ENCODE data around the gene ITPR2.
A peak's percentile ranks its signal among the peaks of the same experiment; 100 is the strongest.

ITPR2 gene

DNA sequence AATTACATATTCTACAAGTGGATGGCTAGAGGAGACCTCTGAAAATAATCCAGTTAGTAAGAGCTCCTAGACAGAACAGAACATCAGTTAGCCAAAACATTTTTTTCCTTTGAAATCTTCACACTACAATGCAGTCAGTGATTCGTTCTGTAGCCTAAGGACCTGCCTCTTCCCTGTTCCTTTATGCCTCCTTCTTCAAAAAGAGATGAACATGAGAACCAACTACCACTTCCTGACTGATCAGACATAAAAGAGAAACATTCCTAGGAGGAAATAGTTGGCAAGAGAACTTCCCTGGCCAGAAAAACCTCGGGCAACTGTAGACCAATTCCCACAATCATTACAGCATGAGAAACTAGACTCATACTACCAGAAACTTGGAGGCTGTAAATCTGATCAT, 29.4 kb downstream of the ITPR2 start:
- Histone ChIP-seq H3K79me2 (ENCODE audit: insufficient read depth, low read length) (peaks cover 39% of the 10 kb centered on the region), H3F3A (ENCODE audit: insufficient read depth, low read length) (no peaks in the 10 kb centered on the region; the same call in 1 of the 2 replicates), H3K4me2 (ENCODE audit: low read length) (no peak overlapping the region), H3K27me3 (ENCODE audit: insufficient read depth, low read length) (no peaks in the 10 kb centered on the region), H3K27ac (ENCODE audit: low read depth, low read length, poor library complexity, severe bottlenecking) (peak overlapping the region; percentile 43), H3K36me3 (ENCODE audit: insufficient read depth, low read length) (peaks cover 14% of the 10 kb centered on the region), H3K9me2 (ENCODE audit: low read depth, low read length) (no peaks in the 10 kb centered on the region), H3K9ac (ENCODE audit: low read length) (no peak overlapping the region), H3K4me3 (ENCODE audit: low read depth, low read length, poor library complexity, severe bottlenecking) (no peak overlapping the region), H2AFZ (ENCODE audit: low read length) (no peak overlapping the region), H3K9me3 (ENCODE audit: low read length) (no peaks in the 10 kb centered on the region), H3K4me1 (ENCODE audit: insufficient read depth, low read length, severe bottlenecking) (peaks cover 43% of the 10 kb centered on the region), H4K20me1 (ENCODE audit: insufficient read depth, low read length) (no peaks in the 10 kb centered on the region)
- TF ChIP-seq, protein P1, sequence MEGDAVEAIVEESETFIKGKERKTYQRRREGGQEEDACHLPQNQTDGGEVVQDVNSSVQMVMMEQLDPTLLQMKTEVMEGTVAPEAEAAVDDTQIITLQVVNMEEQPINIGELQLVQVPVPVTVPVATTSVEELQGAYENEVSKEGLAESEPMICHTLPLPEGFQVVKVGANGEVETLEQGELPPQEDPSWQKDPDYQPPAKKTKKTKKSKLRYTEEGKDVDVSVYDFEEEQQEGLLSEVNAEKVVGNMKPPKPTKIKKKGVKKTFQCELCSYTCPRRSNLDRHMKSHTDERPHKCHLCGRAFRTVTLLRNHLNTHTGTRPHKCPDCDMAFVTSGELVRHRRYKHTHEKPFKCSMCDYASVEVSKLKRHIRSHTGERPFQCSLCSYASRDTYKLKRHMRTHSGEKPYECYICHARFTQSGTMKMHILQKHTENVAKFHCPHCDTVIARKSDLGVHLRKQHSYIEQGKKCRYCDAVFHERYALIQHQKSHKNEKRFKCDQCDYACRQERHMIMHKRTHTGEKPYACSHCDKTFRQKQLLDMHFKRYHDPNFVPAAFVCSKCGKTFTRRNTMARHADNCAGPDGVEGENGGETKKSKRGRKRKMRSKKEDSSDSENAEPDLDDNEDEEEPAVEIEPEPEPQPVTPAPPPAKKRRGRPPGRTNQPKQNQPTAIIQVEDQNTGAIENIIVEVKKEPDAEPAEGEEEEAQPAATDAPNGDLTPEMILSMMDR (IDR thresholded peaks at IDR 0.05; ENCODE audit: low read length), result no peak
- no peak for TF ChIP-seq EZH2 (IDR thresholded peaks at IDR 0.05; ENCODE audit: borderline replicate concordance, low read length)

DNA sequence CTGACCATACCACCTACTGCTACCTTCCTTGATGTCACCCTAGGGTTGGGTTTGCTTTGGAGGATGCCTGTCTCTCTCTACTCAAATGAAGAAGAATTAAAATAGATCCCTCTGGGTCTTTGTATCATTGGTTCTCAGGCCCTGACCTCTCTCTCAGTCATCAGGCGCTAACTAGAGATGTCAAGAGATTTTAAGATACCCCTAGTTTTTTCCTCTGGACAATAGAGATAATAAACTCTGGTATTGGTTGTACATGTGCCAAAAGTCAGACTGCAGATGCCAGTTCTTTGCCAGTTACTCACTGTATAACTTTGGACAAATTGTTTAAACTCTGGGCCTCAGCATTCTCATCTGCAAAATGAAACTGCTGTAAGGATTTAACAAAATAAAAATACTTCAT, 31.5 kb downstream of the ITPR2 start:
- Histone ChIP-seq H3K79me2 (ENCODE audit: insufficient read depth, low read length) (peaks cover 38% of the 10 kb centered on the region), H3F3A (ENCODE audit: insufficient read depth, low read length) (no peaks in the 10 kb centered on the region; the same call in 1 of the 2 replicates), H3K9ac (ENCODE audit: low read length) (no peak overlapping the region), H3K4me3 (ENCODE audit: low read depth, low read length, poor library complexity, severe bottlenecking) (no peak overlapping the region), H3K4me2 (ENCODE audit: low read length) (no peak overlapping the region), H3K9me2 (ENCODE audit: low read depth, low read length) (no peaks in the 10 kb centered on the region), H3K27me3 (ENCODE audit: insufficient read depth, low read length) (no peaks in the 10 kb centered on the region), H4K20me1 (ENCODE audit: insufficient read depth, low read length) (no peaks in the 10 kb centered on the region), H3K9me3 (ENCODE audit: low read length) (no peaks in the 10 kb centered on the region), H3K36me3 (ENCODE audit: insufficient read depth, low read length) (peaks cover 7% of the 10 kb centered on the region; the same call in 1 of the 2 replicates), H3K4me1 (ENCODE audit: insufficient read depth, low read length, severe bottlenecking) (peaks cover 57% of the 10 kb centered on the region), H3K27ac (ENCODE audit: low read depth, low read length, poor library complexity, severe bottlenecking) (peak overlapping the region; percentile 89), H2AFZ (ENCODE audit: low read length) (no peak overlapping the region)
- TF ChIP-seq, protein P1 (IDR thresholded peaks at IDR 0.05; ENCODE audit: low read length), result no peak
- no peak for TF ChIP-seq EZH2 (IDR thresholded peaks at IDR 0.05; ENCODE audit: borderline replicate concordance, low read length)

DNA sequence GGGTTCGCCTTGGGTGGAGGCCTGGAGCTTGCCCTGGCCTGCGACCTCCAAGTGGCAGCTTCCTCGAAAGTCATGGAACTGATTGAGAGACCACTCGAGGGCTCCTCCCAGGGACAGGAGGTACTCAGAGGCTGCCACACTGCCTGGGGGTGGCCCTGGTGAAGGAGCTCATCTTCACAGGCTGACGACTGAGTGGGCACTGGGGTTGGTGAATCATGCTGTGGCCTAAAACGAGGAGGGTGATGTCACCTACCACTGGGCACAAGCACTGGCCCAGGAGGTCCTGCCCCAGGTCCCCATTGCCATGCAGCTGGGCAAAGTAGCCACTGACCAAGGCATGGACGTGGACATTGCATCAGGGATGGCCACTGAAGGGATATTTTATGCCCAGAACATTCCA, 32.1 kb downstream of the ITPR2 start:
- Histone ChIP-seq H3K79me2 (ENCODE audit: insufficient read depth, low read length) (peaks cover 43% of the 10 kb centered on the region), H3K27me3 (ENCODE audit: insufficient read depth, low read length) (no peaks in the 10 kb centered on the region), H3K9me2 (ENCODE audit: low read depth, low read length) (no peaks in the 10 kb centered on the region), H3K4me1 (ENCODE audit: insufficient read depth, low read length, severe bottlenecking) (peaks cover 57% of the 10 kb centered on the region), H3K9ac (ENCODE audit: low read length) (no peak overlapping the region), H3K9me3 (ENCODE audit: low read length) (no peaks in the 10 kb centered on the region), H3K4me3 (ENCODE audit: low read depth, low read length, poor library complexity, severe bottlenecking) (no peak overlapping the region), H3K4me2 (ENCODE audit: low read length) (no peak overlapping the region), H2AFZ (ENCODE audit: low read length) (no peak overlapping the region), H4K20me1 (ENCODE audit: insufficient read depth, low read length) (no peaks in the 10 kb centered on the region), H3F3A (ENCODE audit: insufficient read depth, low read length) (no peaks in the 10 kb centered on the region; the same call in 1 of the 2 replicates), H3K36me3 (ENCODE audit: insufficient read depth, low read length) (peaks cover 7% of the 10 kb centered on the region; the same call in 1 of the 2 replicates), H3K27ac (ENCODE audit: low read depth, low read length, poor library complexity, severe bottlenecking) (peak overlapping the region; percentile 89)
- TF ChIP-seq, protein P1 (IDR thresholded peaks at IDR 0.05; ENCODE audit: low read length), result no peak
- no peak for TF ChIP-seq EZH2 (IDR thresholded peaks at IDR 0.05; ENCODE audit: borderline replicate concordance, low read length)

All from OCI-LY1 (cell line).